DOHH2 (cell line): Measurements from ENCODE around the gene LRRTM4.

Source experiments
- EZH2phosphoT487 ChIP-seq: fragments of 200-600 bp; sonication (generic); IDR thresholded peaks from 2 replicates; pipeline ENCODE4 v1.6.1; 2017; ENCODE audit warnings: borderline replicate concordance, mild to moderate bottlenecking, antibody characterized with exemption, low read length, moderate library complexity, mixed read lengths
- TF ChIP-seq, protein P1 (sequence below): fragments of 200-600 bp; sonication (generic); IDR thresholded peaks from one replicate; pipeline ENCODE4 v1.5.1; 2014; ENCODE audit warnings: antibody characterized with exemption, mild to moderate bottlenecking, low read depth, low read length; ENCODE audit not compliant: poor library complexity, severe bottlenecking

DNA sequence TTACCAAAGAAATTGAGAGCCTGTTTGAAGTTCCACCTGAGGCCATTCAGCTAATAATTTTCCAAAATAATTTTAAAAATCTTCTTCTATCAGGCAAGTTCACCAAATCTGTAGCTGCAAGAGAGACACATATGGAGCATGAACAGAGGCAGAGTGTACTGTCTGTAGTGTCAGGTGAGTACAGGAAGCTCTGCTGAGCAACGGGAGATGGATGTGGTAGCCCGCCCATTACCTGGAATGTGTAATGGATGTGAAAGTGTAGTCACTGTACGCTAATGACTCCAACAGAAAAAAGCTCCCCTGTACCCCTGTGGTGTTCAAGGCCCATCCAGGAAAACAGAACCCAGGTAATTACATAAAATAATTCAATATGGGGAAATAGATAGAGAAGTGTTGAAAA lies 311.5 kb downstream of the LRRTM4 start:
- TF ChIP-seq, protein P1, sequence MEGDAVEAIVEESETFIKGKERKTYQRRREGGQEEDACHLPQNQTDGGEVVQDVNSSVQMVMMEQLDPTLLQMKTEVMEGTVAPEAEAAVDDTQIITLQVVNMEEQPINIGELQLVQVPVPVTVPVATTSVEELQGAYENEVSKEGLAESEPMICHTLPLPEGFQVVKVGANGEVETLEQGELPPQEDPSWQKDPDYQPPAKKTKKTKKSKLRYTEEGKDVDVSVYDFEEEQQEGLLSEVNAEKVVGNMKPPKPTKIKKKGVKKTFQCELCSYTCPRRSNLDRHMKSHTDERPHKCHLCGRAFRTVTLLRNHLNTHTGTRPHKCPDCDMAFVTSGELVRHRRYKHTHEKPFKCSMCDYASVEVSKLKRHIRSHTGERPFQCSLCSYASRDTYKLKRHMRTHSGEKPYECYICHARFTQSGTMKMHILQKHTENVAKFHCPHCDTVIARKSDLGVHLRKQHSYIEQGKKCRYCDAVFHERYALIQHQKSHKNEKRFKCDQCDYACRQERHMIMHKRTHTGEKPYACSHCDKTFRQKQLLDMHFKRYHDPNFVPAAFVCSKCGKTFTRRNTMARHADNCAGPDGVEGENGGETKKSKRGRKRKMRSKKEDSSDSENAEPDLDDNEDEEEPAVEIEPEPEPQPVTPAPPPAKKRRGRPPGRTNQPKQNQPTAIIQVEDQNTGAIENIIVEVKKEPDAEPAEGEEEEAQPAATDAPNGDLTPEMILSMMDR = no peak
- TF ChIP-seq EZH2phosphoT487 = no peak
